Astrocyte (in vitro differentiated cells and primary cell): ENCODE data around the gene FCN1. TPM values are rescaled to one million over a fixed set of nuclear protein-coding genes. Genes with fewer than 3 reads are reported as not detected.
A peak's percentile ranks its signal among the peaks of the same experiment; 100 is the strongest.
"Not testable (repeated sequence)": the region's sequence is repeated elsewhere in the genome, so short reads cannot be mapped to it uniquely, and the experiment has no call there.

Experiments
- DNase-seq: peaks from one replicate; pipeline ENCODE4 v3.0.0-alpha.2; 2010; ENCODE audit warnings: low read depth
- FAIRE-seq: peaks from 2 replicates; lab custom pipeline; 2011; peaks lifted over from hg19 to GRCh38; lab: Jason Lieb, UNC
- H2AFZ ChIP-seq: 2 replicates; pipeline ENCODE4 v1.6.0; 2012; ENCODE audit warnings: low read depth, low read length, inconsistent platforms
- H3K27ac ChIP-seq: 2 replicates; pipeline ENCODE4 v1.5.1; 2011; ENCODE audit warnings: low read depth, low read length, inconsistent platforms
- H3K27me3 ChIP-seq: 2 replicates; pipeline ENCODE4 v1.6.0; 2011; ENCODE audit warnings: low read length, inconsistent platforms; ENCODE audit not compliant: insufficient read depth
- H3K36me3 ChIP-seq: 2 replicates; pipeline ENCODE4 v1.5.1; 2011; ENCODE audit warnings: low read length, inconsistent platforms; ENCODE audit not compliant: insufficient read depth
- H3K4me1 ChIP-seq: 2 replicates; pipeline ENCODE4 v1.5.1; 2011; ENCODE audit warnings: low read length, inconsistent platforms; ENCODE audit not compliant: insufficient read depth
- H3K4me2 ChIP-seq: 2 replicates; pipeline ENCODE4 v1.6.0; 2012; ENCODE audit warnings: low read length, inconsistent platforms
- H3K4me3 ChIP-seq: 2 replicates; pipeline ENCODE4 v1.5.1; 2011; ENCODE audit warnings: low read depth, mild to moderate bottlenecking, low read length, inconsistent platforms; ENCODE audit not compliant: insufficient read depth
- H3K79me2 ChIP-seq: 2 replicates; pipeline ENCODE4 v1.6.0; 2012; ENCODE audit warnings: mild to moderate bottlenecking, low read length, inconsistent platforms; ENCODE audit not compliant: insufficient read depth
- H3K9ac ChIP-seq: 2 replicates; pipeline ENCODE4 v1.6.0; 2012; ENCODE audit warnings: mild to moderate bottlenecking, low read length, inconsistent platforms
- H3K9me3 ChIP-seq: 2 replicates; pipeline ENCODE4 v1.5.1; 2012; ENCODE audit warnings: low read depth, mild to moderate bottlenecking, low read length, inconsistent platforms; ENCODE audit not compliant: insufficient read depth
- H4K20me1 ChIP-seq: 2 replicates; pipeline ENCODE4 v1.6.0; 2012; ENCODE audit warnings: low read length, inconsistent platforms; ENCODE audit not compliant: insufficient read depth
- H3K27ac Mint-ChIP-seq: one replicate; pipeline ENCODE4 v1.8.0; 2021; ENCODE audit warnings: mild to moderate bottlenecking, mixed read lengths; ENCODE audit not compliant: unreplicated experiment
- H3K27me3 Mint-ChIP-seq: one replicate; pipeline ENCODE4 v1.8.0; 2021; ENCODE audit warnings: low read depth, mixed read lengths; ENCODE audit not compliant: unreplicated experiment
- H3K36me3 Mint-ChIP-seq: one replicate; pipeline ENCODE4 v1.8.0; 2021; ENCODE audit warnings: low read depth, mixed read lengths; ENCODE audit not compliant: unreplicated experiment
- H3K4me1 Mint-ChIP-seq: one replicate; pipeline ENCODE4 v1.8.0; 2021; ENCODE audit warnings: low read depth, mixed read lengths; ENCODE audit not compliant: unreplicated experiment
- H3K4me3 Mint-ChIP-seq: one replicate; pipeline ENCODE4 v1.8.0; 2021; ENCODE audit warnings: mild to moderate bottlenecking, moderate library complexity, mixed read lengths; ENCODE audit not compliant: unreplicated experiment
- H3K9me3 Mint-ChIP-seq: one replicate; pipeline ENCODE4 v1.8.0; 2021; ENCODE audit warnings: mild to moderate bottlenecking, mixed read lengths; ENCODE audit not compliant: unreplicated experiment
- CTCF ChIP-seq: IDR thresholded peaks from 2 replicates; pipeline ENCODE4 v1.5.1; 2011; ENCODE audit warnings: low read depth, mild to moderate bottlenecking, inconsistent platforms, low read length, moderate library complexity; ENCODE audit not compliant: insufficient read depth
- EZH2 ChIP-seq: IDR thresholded peaks from 2 replicates; pipeline ENCODE4 v1.6.1; 2012; ENCODE audit warnings: mild to moderate bottlenecking, low read length, inconsistent platforms; ENCODE audit not compliant: insufficient read depth
- total RNA-seq: library from RNA; stranded (reverse); gene quantifications from 2 replicates; pipeline ENCODE4 v1.2.1, GENCODE V29; 2021

Gene FCN1
- total RNA-seq, 1 donor from 2014 or later = not detected

GRCh38 chr9:134957945-134958227 is 40.2 kb upstream of the FCN1 start:
- Mint-ChIP-seq H3K4me1 (no peaks in the 10 kb centered on the region), H3K27ac (no peak overlapping the region), H3K27me3 (peaks cover 14% of the 10 kb centered on the region), H3K4me3 (no peak overlapping the region), H3K36me3 (no peaks in the 10 kb centered on the region), H3K9me3 (peaks cover 7% of the 10 kb centered on the region)
- no peak overlapping the region for H3K27ac ChIP-seq
- no peaks in the 10 kb centered on the region for H3K36me3 ChIP-seq
- FAIRE-seq = no peak
- no peak overlapping the region for H3K4me3 ChIP-seq
- TF ChIP-seq CTCF (no peak), EZH2 (no peak)
- no peak overlapping the region for H3K4me2 ChIP-seq
- no peaks in the 10 kb centered on the region for H3K27me3 ChIP-seq
- no peaks in the 10 kb centered on the region for H3K9me3 ChIP-seq
- H2AFZ ChIP-seq = no peak overlapping the region
- no peaks in the 10 kb centered on the region for H3K4me1 ChIP-seq
- H3K79me2 ChIP-seq = no peaks in the 10 kb centered on the region
- DNase-seq = no peak
- H4K20me1 ChIP-seq = no peaks in the 10 kb centered on the region
- H3K9ac ChIP-seq = no peak overlapping the region

GRCh38 chr9:134957165-134957944 is 39.6 kb upstream of the FCN1 start:
- FAIRE-seq (no peak), DNase-seq (no peak)
- Histone ChIP-seq H4K20me1 (no peaks in the 10 kb centered on the region), H3K36me3 (no peaks in the 10 kb centered on the region), H3K9me3 (no peaks in the 10 kb centered on the region), H3K79me2 (no peaks in the 10 kb centered on the region), H3K4me2 (no peak overlapping the region), H2AFZ (no peak overlapping the region), H3K27ac (no peak overlapping the region), H3K4me3 (no peak overlapping the region), H3K4me1 (no peaks in the 10 kb centered on the region), H3K27me3 (no peaks in the 10 kb centered on the region), H3K9ac (no peak overlapping the region)
- no peaks in the 10 kb centered on the region for H3K36me3 Mint-ChIP-seq
- peaks cover 11% of the 10 kb centered on the region for H3K27me3 Mint-ChIP-seq
- peaks cover 7% of the 10 kb centered on the region for H3K9me3 Mint-ChIP-seq
- no peak overlapping the region for H3K4me3 Mint-ChIP-seq
- H3K27ac Mint-ChIP-seq = no peak overlapping the region
- no peak for TF ChIP-seq EZH2
- TF ChIP-seq CTCF = no peak
- no peaks in the 10 kb centered on the region for H3K4me1 Mint-ChIP-seq

GRCh38 chr9:134956387-134956786 is 38.7 kb upstream of the FCN1 start:
- peak; percentile 72 for FAIRE-seq
- not testable (repeated sequence) for H3K36me3 Mint-ChIP-seq, H3K27me3 ChIP-seq, H3K27ac ChIP-seq, H3K4me3 ChIP-seq, H3K27ac Mint-ChIP-seq, H3K9ac ChIP-seq, H3K9me3 Mint-ChIP-seq, H3K36me3 ChIP-seq, H3K4me1 ChIP-seq, H3K4me1 Mint-ChIP-seq, H3K9me3 ChIP-seq, DNase-seq, H3K27me3 Mint-ChIP-seq, H4K20me1 ChIP-seq, H3K79me2 ChIP-seq, H3K4me3 Mint-ChIP-seq, H3K4me2 ChIP-seq, H2AFZ ChIP-seq
